Measurements from ENCODE around the gene MAPK12. TPM values are rescaled to one million over a fixed set of nuclear protein-coding genes. Genes with fewer than 3 reads are reported as not detected.

Gene MAPK12
- total RNA-seq, 2 donors from 2014 or later = 46.5 to 57.0 TPM

- peaks cover 14% of the 10 kb centered on the region for H3K4me1 Mint-ChIP-seq
- Histone ChIP-seq H3K9me3 (ENCODE audit: control insufficient read depth, low read length) (no peaks in the 10 kb centered on the region), H3K36me3 (ENCODE audit: control insufficient read depth, insufficient read depth, low read length) (no peaks in the 10 kb centered on the region), H3K27ac (ENCODE audit: low read depth, low read length) (no peak overlapping the region), H3K9ac (ENCODE audit: extremely low read depth, low read length, poor library complexity, severe bottlenecking) (peak overlapping the region; percentile 68), H3K4me1 (ENCODE audit: control insufficient read depth, insufficient read depth, low read length) (peaks cover 3% of the 10 kb centered on the region), H3K4me3 (ENCODE audit: low read length) (peak overlapping the region; percentile 84), H3K27me3 (ENCODE audit: control insufficient read depth, insufficient read depth, low read length, poor library complexity, severe bottlenecking) (no peaks in the 10 kb centered on the region)
- H3K9me3 Mint-ChIP-seq = no peaks in the 10 kb centered on the region
- H3K4me3 Mint-ChIP-seq = peak overlapping the region; percentile 67
- 88% methylated on average over 9 to 14 of the region's 14 CpGs for WGBS, 2 experiments (ENCODE audit: insufficient coverage in 1 of 2, insufficient read length in 1 of 2)
- TF ChIP-seq CTCF (conservative IDR thresholded peaks at IDR 0.05) = no peak
- H3K27me3 Mint-ChIP-seq (ENCODE audit: insufficient read depth) = peaks cover 2% of the 10 kb centered on the region
- H3K36me3 Mint-ChIP-seq (ENCODE audit: low read depth) = no peaks in the 10 kb centered on the region
- no peak for DNase-seq
- H3K27ac Mint-ChIP-seq = no peak overlapping the region
These were observed 44.0 kb upstream of the MAPK12 start for GRCh38 chr22:50305393-50305922.

DNA sequence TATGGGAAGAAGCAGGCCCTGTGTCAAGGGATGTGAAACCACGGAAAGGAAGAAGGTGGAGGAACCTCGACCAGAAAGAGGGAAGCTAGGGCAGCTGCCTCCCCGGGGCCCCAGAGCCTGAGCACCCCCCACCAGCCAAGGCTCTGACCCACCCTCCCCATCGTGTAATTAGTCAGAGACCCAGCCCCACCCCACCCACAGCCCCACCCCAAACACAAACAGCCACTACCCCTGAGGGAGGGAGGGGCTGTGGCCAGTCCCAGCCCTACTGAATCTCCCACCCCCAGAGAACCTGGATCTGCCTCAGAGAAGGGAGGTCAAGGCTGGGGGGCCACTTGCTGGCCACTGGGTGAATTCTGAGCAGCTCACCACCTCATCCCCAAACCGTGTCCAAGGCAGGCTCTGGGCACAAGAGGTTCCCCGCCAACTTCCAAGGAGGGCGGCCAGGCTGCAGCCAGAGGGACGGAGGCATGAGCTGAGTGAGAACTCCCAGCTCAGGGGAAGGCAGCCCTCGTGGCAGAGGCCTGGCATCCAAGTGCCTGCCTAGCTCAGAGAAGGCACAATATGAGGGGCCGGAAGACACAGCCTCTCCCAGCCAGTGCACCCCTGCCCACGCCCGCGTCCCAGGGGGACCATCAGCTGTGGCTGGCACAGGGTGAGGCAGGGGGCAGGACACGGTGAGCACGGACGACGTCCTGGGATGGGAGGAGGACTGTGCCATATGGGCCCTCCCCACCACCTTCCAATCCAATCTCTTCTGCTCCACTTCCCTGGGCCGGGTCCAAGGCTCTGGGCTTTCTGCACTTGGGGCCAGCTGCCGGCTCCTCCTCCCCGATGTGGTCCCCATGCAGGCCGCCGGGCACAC is 43.3 kb upstream of the MAPK12 start:
- Mint-ChIP-seq H3K4me1 (peaks cover 14% of the 10 kb centered on the region), H3K9me3 (no peaks in the 10 kb centered on the region), H3K27me3 (ENCODE audit: insufficient read depth) (peaks cover 2% of the 10 kb centered on the region), H3K36me3 (ENCODE audit: low read depth) (no peaks in the 10 kb centered on the region), H3K4me3 (no peak overlapping the region), H3K27ac (no peak overlapping the region)
- H3K9ac ChIP-seq (ENCODE audit: extremely low read depth, low read length, poor library complexity, severe bottlenecking) = no peak overlapping the region
- H3K36me3 ChIP-seq (ENCODE audit: control insufficient read depth, insufficient read depth, low read length) = no peaks in the 10 kb centered on the region
- no peaks in the 10 kb centered on the region for H3K27me3 ChIP-seq (ENCODE audit: control insufficient read depth, insufficient read depth, low read length, poor library complexity, severe bottlenecking)
- TF ChIP-seq CTCF (conservative IDR thresholded peaks at IDR 0.05) = no peak
- 93 to 94% methylated on average over 7 to 19 of the region's 22 CpGs for WGBS, 2 experiments (ENCODE audit: insufficient coverage in 1 of 2, insufficient read length in 1 of 2)
- no peak overlapping the region for H3K27ac ChIP-seq (ENCODE audit: low read depth, low read length)
- no peaks in the 10 kb centered on the region for H3K9me3 ChIP-seq (ENCODE audit: control insufficient read depth, low read length)
- H3K4me3 ChIP-seq (ENCODE audit: low read length) = no peak overlapping the region
- peaks cover 3% of the 10 kb centered on the region for H3K4me1 ChIP-seq (ENCODE audit: control insufficient read depth, insufficient read depth, low read length)
- no peak for DNase-seq

DNA sequence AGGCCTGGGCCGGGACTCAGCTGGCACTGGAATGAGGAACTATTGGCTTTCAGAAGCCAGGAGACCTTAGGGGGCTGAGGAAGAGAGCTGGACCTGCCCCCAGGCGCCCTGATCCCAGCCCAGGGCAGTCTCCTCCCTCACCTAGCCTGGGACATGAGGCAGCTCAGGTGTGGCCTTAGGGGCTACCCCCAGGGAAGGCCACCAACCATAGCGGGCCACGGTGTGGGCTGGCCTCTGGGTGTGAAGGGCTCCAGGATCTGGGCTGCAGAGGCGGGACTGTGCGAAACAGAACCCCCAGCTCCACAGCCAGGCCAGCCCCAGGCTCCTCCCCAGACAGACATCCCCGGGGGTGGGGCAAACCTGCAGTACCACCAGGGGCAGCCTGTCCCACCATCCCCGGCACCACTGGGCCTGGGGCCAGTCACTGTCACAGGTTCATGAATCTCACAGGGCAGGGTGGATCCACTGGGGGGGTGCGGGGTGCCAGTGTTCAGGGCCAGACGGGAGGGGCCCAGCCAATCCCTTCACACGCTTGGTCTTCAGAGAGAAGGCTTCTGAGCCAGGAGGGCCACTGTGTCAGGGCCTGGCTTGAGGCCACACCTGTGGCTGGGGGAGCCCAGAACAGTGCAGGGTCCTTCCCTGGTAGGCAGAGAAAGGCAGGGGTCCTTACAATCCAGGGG is 42.5 kb upstream of the MAPK12 start:
- 79 to 86% methylated on average over 7 to 11 of the region's 11 CpGs for WGBS, 2 experiments (ENCODE audit: insufficient coverage in 1 of 2, insufficient read length in 1 of 2)
- peak; percentile 48 for TF ChIP-seq CTCF (conservative IDR thresholded peaks at IDR 0.05)
- H3K36me3 Mint-ChIP-seq (ENCODE audit: low read depth) = no peaks in the 10 kb centered on the region
- H3K4me1 ChIP-seq (ENCODE audit: control insufficient read depth, insufficient read depth, low read length) = peaks cover 3% of the 10 kb centered on the region
- H3K27ac Mint-ChIP-seq = no peak overlapping the region
- DNase-seq = peak; percentile 87
- no peak overlapping the region for H3K4me3 Mint-ChIP-seq
- H3K27me3 Mint-ChIP-seq (ENCODE audit: insufficient read depth) = peaks cover 2% of the 10 kb centered on the region
- no peaks in the 10 kb centered on the region for H3K9me3 Mint-ChIP-seq
- H3K27me3 ChIP-seq (ENCODE audit: control insufficient read depth, insufficient read depth, low read length, poor library complexity, severe bottlenecking) = no peaks in the 10 kb centered on the region
- no peaks in the 10 kb centered on the region for H3K36me3 ChIP-seq (ENCODE audit: control insufficient read depth, insufficient read depth, low read length)
- H3K27ac ChIP-seq (ENCODE audit: low read depth, low read length) = no peak overlapping the region
- H3K9me3 ChIP-seq (ENCODE audit: control insufficient read depth, low read length) = no peaks in the 10 kb centered on the region
- no peak overlapping the region for H3K4me3 ChIP-seq (ENCODE audit: low read length)
- H3K9ac ChIP-seq (ENCODE audit: extremely low read depth, low read length, poor library complexity, severe bottlenecking) = no peak overlapping the region
- peaks cover 14% of the 10 kb centered on the region for H3K4me1 Mint-ChIP-seq
